ENCODE data around the gene ZNF774.
"Not testable (repeated sequence)": the region's sequence is repeated elsewhere in the genome, so short reads cannot be mapped to it uniquely, and the experiment has no call there.

The ZNF774 gene

DNA sequence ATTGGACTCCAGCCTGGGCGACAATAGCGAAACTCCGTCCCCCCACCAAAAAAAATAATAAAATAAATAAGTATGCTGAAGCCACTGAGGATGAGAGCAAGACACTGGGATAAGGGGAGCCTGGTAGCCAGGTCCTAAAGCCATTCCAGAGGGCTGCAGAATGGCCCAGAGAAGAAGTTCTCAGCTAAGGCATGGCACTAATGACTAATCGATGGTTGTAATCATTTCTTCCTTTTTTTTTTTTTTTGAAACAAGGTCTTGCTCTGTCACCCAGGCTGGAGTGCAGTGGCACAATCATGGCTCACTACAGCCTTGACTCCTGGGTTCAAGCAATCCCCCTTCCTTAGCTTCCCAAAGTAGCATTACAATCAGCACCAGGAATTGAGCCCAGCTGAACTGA, 25.6 kb upstream of the ZNF774 start:
- Mint-ChIP-seq H3K4me1 (ENCODE audit: low read depth in 2 of 2) (no peaks in the 10 kb centered on the region), H3K4me3 (no peak overlapping the region), H3K36me3 (ENCODE audit: insufficient read depth) (peaks cover under 1% of the 10 kb centered on the region), H3K27me3 (no peaks in the 10 kb centered on the region), H3K9me3 (no peaks in the 10 kb centered on the region), H3K27ac (no peak overlapping the region)
- DNase-seq: no peak
- ATAC-seq (replicated peaks): no peak

DNA sequence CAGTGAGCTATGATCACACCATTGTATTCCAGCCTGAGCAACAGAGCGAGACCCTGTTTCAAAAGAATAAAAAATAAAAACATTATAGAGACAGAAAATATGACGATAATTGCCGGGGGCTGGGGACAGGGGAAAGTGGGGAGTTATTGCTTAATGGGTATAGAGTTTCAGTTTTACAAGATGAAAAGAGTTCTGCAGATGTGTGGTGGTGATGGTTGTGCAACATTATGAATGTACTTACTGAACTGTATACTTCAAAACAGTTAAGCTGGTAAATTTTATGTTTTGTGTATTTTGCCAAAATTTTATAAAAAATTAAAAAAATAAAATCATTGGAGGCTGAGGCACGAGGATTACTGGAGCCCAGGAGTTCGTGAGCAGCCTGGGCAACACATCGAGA, 24.8 kb upstream of the ZNF774 start:
- no peaks in the 10 kb centered on the region for H3K9me3 Mint-ChIP-seq
- H3K27ac Mint-ChIP-seq: peak overlapping the region in 1 of 2 donors; percentile 73
- no peak for ATAC-seq (replicated peaks)
- H3K27me3 Mint-ChIP-seq: no peaks in the 10 kb centered on the region
- H3K4me3 Mint-ChIP-seq: no peak overlapping the region
- DNase-seq: no peak
- H3K4me1 Mint-ChIP-seq (ENCODE audit: low read depth in 2 of 2): no peaks in the 10 kb centered on the region
- H3K36me3 Mint-ChIP-seq (ENCODE audit: insufficient read depth): peaks cover 4% of the 10 kb centered on the region

DNA sequence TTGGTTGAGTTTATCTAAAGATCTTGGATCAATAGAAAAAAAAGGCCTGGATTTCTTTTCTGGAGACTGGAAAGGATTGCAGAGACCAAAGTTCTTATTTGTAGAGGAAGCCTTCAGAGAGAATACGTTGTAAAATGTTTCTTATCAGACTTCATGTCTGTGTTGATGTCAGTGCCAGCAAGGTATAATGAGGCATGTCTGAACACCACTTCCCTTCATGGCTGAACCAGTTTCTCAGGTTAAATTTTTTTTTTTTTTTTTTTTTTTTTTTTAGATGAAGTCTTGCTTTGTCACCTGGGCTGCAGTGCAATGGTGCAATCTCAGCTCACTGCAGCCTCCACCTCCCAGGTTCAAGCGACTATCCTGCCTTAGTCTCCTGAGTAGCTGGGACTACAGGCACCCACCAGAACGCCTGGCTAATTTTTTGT, 17.8 kb upstream of the ZNF774 start:
- ATAC-seq (replicated peaks) (no peak), DNase-seq (no peak)
- Mint-ChIP-seq H3K27me3 (no peaks in the 10 kb centered on the region), H3K4me1 (ENCODE audit: low read depth in 2 of 2) (no peaks in the 10 kb centered on the region), H3K27ac (no peak overlapping the region), H3K4me3 (no peak overlapping the region), H3K36me3 (ENCODE audit: insufficient read depth) (peaks cover 7% of the 10 kb centered on the region), H3K9me3 (no peaks in the 10 kb centered on the region)

DNA sequence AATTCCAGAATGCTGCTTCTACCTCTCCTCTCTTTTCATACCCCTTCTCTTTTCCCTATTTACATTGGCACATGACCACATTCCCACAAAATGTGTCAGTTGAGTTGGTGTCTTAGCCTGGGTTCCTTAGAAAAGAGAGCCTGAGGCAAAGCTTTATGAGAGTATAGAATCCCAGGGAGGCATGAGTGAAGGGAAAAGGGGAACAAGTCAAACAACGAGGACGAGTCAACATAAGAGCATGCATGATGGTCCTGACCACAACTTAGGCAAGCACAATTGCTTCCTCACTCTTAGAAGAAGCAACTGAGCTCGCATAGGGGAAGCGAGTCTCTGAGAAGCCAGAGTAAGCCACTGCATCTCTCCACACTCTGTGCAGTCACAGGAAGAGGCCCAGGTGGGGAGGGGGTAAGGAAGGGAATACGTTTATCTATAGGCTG, 15.4 kb upstream of the ZNF774 start:
- no peak for DNase-seq
- Mint-ChIP-seq H3K9me3 (no peaks in the 10 kb centered on the region), H3K36me3 (ENCODE audit: insufficient read depth) (peaks cover 4% of the 10 kb centered on the region), H3K27me3 (no peaks in the 10 kb centered on the region), H3K4me3 (no peak overlapping the region), H3K27ac (no peak overlapping the region), H3K4me1 (ENCODE audit: low read depth in 2 of 2) (no peaks in the 10 kb centered on the region)
- ATAC-seq (replicated peaks): peak; percentile 26

DNA sequence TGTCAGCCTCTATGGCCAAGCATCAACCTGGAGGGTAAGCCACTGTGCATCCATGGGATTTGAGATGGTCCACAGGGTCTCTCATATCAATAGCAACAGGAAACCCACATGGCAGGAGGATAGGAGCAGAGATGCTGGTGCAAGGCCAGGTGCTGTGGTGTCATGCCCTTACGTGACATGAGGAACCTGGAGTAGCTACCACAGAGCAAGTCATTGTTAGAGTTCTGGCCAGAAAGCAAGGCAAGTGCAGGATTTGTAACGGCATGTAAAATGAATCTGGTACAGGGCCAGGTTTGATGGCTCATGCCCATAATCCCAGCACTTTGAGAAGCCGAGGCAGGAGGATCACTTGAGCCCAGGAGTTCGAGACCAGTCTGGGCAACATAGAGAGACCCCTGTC, 14.8 kb upstream of the ZNF774 start:
- Mint-ChIP-seq H3K36me3 (ENCODE audit: insufficient read depth) (peaks cover 3% of the 10 kb centered on the region), H3K4me1 (ENCODE audit: low read depth in 2 of 2) (no peaks in the 10 kb centered on the region), H3K27me3 (no peaks in the 10 kb centered on the region), H3K27ac (no peak overlapping the region), H3K4me3 (no peak overlapping the region), H3K9me3 (no peaks in the 10 kb centered on the region)
- ATAC-seq (replicated peaks) (no peak), DNase-seq (no peak)

DNA sequence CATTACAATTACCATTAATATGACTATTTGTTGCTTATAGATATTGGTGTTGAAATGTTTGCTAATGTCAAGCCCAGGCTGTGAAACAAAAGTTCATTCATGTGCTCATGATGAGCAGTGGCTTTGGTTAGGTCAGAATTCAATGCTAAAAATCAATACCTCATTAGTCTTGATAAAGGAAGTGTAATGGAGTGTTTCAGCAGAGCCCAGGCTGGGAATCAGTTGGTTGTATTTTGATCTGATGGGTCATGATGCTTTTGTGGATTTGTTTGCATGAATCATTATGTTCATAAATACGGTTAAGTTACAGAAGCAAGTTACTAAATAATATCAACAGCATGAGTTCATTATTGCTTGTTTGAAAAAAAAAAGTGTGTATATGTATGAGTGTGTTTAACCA, 13.6 kb upstream of the ZNF774 start:
- H3K9me3 Mint-ChIP-seq: no peaks in the 10 kb centered on the region
- no peak for ATAC-seq (replicated peaks)
- no peak for DNase-seq
- H3K27me3 Mint-ChIP-seq: no peaks in the 10 kb centered on the region
- H3K4me1 Mint-ChIP-seq (ENCODE audit: low read depth in 2 of 2): peaks cover 0 to 4% of the 10 kb centered on the region in 2 donors
- no peak overlapping the region for H3K4me3 Mint-ChIP-seq
- H3K27ac Mint-ChIP-seq: no peak overlapping the region
- H3K36me3 Mint-ChIP-seq (ENCODE audit: insufficient read depth): peaks cover 3% of the 10 kb centered on the region

DNA sequence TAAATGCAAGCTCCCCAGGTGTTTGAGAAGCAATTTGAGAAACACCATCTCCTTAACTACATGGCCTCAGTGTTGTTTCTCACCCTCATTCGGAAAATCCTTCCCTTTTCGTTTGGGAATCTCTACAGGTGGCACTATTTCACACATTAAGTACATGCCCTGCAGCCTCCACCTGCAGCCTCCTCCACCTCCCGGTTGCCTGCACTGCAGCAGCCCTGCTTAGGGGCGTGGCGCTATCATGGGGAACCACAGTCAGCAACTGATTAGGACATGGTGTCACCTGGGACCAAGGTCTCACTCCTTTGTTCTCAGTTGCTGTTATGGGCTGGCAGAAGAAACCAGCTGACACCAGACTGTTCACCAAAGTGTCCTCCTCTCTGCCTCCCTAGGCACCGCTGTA, 11.7 kb upstream of the ZNF774 start:
- Mint-ChIP-seq H3K27ac (no peak overlapping the region), H3K36me3 (ENCODE audit: insufficient read depth) (peaks cover under 1% of the 10 kb centered on the region)
- ATAC-seq (replicated peaks): no peak

DNA sequence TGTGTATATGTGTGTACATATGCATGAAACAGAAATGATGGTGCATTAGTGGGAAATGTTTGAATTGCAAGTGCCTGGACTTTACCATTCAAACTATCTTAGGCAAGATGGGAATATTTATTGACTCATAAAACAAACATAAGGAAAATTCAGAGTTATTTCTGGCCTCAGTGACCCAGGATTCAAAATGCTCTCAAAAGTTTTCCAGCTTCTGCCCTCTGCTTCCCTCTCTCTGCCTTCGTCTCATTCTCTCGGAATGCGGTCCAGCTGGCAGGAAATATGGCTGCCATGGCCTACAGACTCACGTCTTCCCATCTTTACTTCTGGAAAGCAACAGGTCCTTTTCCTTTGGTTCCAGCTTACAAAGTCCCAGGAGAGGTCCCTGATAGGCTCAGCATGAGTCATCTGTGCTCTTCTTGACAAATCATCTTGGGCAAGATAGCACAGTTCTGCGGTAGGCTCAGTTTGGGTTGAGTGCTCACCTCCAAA, 8.7 kb upstream of the ZNF774 start:
- DNase-seq (no peak), ATAC-seq (replicated peaks) (no peak)
- H3K4me3 Mint-ChIP-seq: no peak overlapping the region
- H3K9me3 Mint-ChIP-seq: no peaks in the 10 kb centered on the region
- H3K36me3 Mint-ChIP-seq (ENCODE audit: insufficient read depth): no peaks in the 10 kb centered on the region
- H3K4me1 Mint-ChIP-seq (ENCODE audit: low read depth in 2 of 2): peaks cover 0 to 4% of the 10 kb centered on the region in 2 donors
- no peak overlapping the region for H3K27ac Mint-ChIP-seq
- H3K27me3 Mint-ChIP-seq: no peaks in the 10 kb centered on the region

More for the DNA sequence above, 11.7 kb upstream of the ZNF774 start:
- peaks cover 0 to 4% of the 10 kb centered on the region in 2 donors for H3K4me1 Mint-ChIP-seq (ENCODE audit: low read depth in 2 of 2)
- DNase-seq: no peak
- H3K4me3 Mint-ChIP-seq: no peak overlapping the region
- no peaks in the 10 kb centered on the region for H3K27me3 Mint-ChIP-seq
- H3K9me3 Mint-ChIP-seq: no peaks in the 10 kb centered on the region

DNA sequence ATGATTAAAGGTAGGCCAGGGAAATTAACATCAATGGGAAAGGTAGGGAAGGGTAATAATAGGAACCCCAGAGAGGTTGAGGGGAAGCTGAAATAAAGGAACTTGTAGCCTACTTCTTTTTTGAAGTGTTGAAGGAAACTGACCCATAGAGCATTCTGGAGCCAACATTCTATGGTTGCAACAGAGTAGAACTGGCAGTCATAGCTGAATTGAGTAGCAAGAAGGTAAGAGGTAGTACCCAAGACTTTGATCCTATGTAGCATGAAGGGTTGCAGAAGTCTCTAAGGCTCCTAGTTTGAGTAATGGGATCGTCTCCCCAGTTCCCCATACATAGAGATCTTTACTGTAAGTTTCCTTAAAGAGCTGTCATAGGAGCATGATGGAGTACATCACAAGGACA, 7.4 kb upstream of the ZNF774 start:
- Mint-ChIP-seq H3K4me3 (no peak overlapping the region), H3K27ac (no peak overlapping the region), H3K4me1 (ENCODE audit: low read depth in 2 of 2) (peaks cover 0 to 4% of the 10 kb centered on the region in 2 donors), H3K27me3 (no peaks in the 10 kb centered on the region), H3K36me3 (ENCODE audit: insufficient read depth) (no peaks in the 10 kb centered on the region), H3K9me3 (no peaks in the 10 kb centered on the region)
- ATAC-seq (replicated peaks) (no peak), DNase-seq (no peak)

DNA sequence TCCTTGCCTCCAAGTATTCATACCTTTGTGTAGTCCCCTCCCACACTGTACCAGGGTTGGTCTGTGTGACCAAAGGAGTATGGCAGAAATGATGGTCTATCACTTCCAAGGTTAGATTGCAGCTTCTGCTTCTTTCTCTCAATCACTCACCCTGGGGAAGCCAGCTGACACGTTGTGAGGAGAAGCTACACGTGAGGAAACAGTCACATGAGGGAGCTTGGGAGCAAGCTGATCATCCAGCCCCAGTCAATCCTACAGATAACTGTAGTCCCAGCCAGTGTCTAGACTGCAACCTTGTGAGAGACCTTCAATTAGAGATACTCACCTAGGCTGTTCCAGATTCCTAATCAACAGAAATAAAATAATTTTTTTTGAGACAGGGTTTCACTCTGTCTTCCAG, 6.2 kb upstream of the ZNF774 start:
- H3K9me3 Mint-ChIP-seq: no peaks in the 10 kb centered on the region
- no peak overlapping the region for H3K27ac Mint-ChIP-seq
- no peak for ATAC-seq (replicated peaks)
- H3K4me3 Mint-ChIP-seq: no peak overlapping the region
- H3K4me1 Mint-ChIP-seq (ENCODE audit: low read depth in 2 of 2): peaks cover 4 to 10% of the 10 kb centered on the region in 2 donors
- no peaks in the 10 kb centered on the region for H3K27me3 Mint-ChIP-seq
- DNase-seq: no peak
- no peaks in the 10 kb centered on the region for H3K36me3 Mint-ChIP-seq (ENCODE audit: insufficient read depth)

DNA sequence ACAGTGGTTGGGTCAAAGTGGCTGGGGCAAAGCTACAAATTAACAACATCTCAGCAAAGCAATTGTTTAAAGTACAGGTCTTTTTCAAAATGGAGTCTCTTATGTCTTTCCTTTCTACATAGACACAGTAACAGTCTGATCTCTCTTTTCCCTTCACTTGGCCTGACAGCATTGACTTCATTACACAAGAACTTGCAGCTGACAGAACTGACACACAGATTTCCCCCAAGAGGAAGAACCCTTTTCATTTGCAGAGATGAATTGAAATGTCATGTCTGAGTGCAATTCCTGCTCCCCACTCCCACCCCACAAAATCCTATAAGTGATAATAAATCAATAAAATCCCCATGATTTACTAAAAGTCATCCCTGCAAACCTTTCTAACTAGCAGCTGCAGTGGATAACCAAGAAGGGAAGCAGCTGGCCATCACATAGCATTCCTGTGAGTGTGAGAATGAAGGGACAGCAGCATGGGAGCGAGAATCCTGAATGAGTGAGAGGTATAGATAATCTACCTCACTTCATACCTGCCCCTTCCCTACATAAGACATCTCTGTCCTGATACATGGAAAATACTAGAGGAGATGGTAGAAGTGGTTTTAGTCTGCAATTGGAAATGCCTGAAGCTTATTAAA, 4.5 kb upstream of the ZNF774 start:
- H3K4me1 Mint-ChIP-seq (ENCODE audit: low read depth in 2 of 2): peaks cover 14% of the 10 kb centered on the region in 2 donors
- H3K27ac Mint-ChIP-seq; H3K27me3 Mint-ChIP-seq; H3K4me3 Mint-ChIP-seq; DNase-seq; ATAC-seq (replicated peaks); H3K9me3 Mint-ChIP-seq: not testable (repeated sequence)
- peaks cover 13% of the 10 kb centered on the region for H3K36me3 Mint-ChIP-seq (ENCODE audit: insufficient read depth)

DNA sequence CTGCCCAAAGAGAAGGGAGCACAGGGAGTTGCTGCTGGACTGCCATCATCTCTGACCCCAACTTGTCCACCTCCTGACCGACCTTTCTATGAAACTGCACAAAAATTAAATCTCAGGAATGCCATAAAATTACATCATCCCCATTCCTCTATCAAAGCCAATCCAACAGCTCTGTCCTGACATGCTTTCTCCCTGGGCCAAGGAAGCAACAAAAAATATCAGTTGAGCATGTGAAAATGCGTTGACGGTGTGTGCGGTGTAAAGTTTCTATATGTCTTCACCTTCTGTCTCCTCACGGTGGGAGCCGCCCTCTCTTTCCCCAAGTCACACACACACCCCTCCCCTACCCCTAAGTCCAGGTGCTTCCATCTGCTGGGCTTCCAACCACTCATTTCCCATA, 3.6 kb upstream of the ZNF774 start:
- Mint-ChIP-seq H3K4me1 (ENCODE audit: low read depth in 2 of 2) (peaks cover 11 to 14% of the 10 kb centered on the region in 2 donors), H3K9me3 (no peaks in the 10 kb centered on the region), H3K36me3 (ENCODE audit: insufficient read depth) (peaks cover 14% of the 10 kb centered on the region), H3K27me3 (no peaks in the 10 kb centered on the region), H3K4me3 (no peak overlapping the region), H3K27ac (no peak overlapping the region)
- no peak for ATAC-seq (replicated peaks)
- DNase-seq: no peak

DNA sequence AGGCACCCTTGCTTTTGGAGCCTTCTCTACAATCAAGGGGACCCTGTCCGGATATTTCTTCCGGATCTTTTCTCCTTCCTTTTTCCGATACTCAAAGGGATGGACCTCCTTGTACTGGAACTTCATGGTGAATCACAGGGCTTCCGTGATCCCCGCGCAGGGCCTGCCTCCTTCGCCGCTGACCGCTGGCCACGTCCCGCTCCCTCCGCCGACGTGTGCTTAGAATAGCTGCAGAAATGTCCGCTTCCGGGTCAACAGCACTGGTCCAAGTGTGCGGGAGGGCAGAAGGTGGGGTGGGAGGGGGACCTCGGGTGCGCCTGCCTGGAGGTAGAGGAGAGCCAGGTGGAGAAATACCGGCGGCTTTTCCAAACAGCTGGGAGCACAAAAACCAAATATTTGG, 3.0 kb upstream of the ZNF774 start:
- H3K27ac Mint-ChIP-seq: no peak overlapping the region
- peaks cover 14% of the 10 kb centered on the region for H3K36me3 Mint-ChIP-seq (ENCODE audit: insufficient read depth)

DNA sequence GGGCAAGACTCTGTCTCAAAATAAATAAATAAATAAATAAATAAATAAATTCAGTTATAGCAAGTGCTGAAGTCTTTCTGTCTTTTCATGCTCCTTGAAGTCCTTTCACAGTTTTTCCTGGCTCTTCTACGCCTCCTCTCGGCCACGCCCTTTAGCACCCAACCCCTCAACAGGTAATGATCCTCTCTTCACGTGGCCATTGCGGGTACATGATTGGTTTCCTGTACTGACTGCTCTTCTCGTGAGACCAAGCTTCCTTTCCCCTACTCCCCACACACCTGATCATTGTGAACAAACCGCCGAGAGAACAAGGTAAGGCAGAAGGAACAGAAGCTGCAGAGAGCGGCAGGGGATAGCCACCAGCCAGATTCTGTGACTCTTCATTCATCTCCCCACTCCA, 2.3 kb upstream of the ZNF774 start:
- peaks cover 14% of the 10 kb centered on the region for H3K36me3 Mint-ChIP-seq (ENCODE audit: insufficient read depth)
- H3K27me3 Mint-ChIP-seq: no peaks in the 10 kb centered on the region
- H3K4me1 Mint-ChIP-seq (ENCODE audit: low read depth in 2 of 2): peaks cover 11 to 14% of the 10 kb centered on the region in 2 donors
- no peaks in the 10 kb centered on the region for H3K9me3 Mint-ChIP-seq
- ATAC-seq (replicated peaks): peak; percentile 18
- no peak overlapping the region for H3K27ac Mint-ChIP-seq
- peak overlapping the region in 1 of 2 donors; percentile 1 for H3K4me3 Mint-ChIP-seq
- peak in 1 of 3 experiments; percentile 4 for DNase-seq

More for the DNA sequence above, 3.0 kb upstream of the ZNF774 start:
- H3K9me3 Mint-ChIP-seq: no peaks in the 10 kb centered on the region
- DNase-seq (no peak), ATAC-seq (replicated peaks) (no peak)
- peaks cover 11 to 14% of the 10 kb centered on the region in 2 donors for H3K4me1 Mint-ChIP-seq (ENCODE audit: low read depth in 2 of 2)
- H3K27me3 Mint-ChIP-seq: no peaks in the 10 kb centered on the region
- H3K4me3 Mint-ChIP-seq: no peak overlapping the region

Measured in effector memory CD8-positive, alpha-beta T cell (primary cell).